HUES64 (cell line): ENCODE measurements around the gene NCOR2.

Experiments
- H3K27ac ChIP-seq: 2 replicates; pipeline ENCODE4 v1.7.0; 2013; ENCODE audit warnings: low read depth, low read length, inconsistent platforms
- H3K27me3 ChIP-seq: 2 replicates; pipeline ENCODE4 v1.6.1; 2013; ENCODE audit warnings: mild to moderate bottlenecking, low read length; ENCODE audit not compliant: insufficient read depth
- H3K36me3 ChIP-seq: 2 replicates; pipeline ENCODE4 v1.6.1; 2013; ENCODE audit warnings: mild to moderate bottlenecking, low read length; ENCODE audit not compliant: insufficient read depth
- H3K4me1 ChIP-seq: 2 replicates; pipeline ENCODE4 v1.6.1; 2013; ENCODE audit warnings: mild to moderate bottlenecking, low read length, moderate library complexity; ENCODE audit not compliant: insufficient read depth
- H3K4me3 ChIP-seq: 2 replicates; pipeline ENCODE4 v1.5.1; 2013; ENCODE audit warnings: mild to moderate bottlenecking, low read length, moderate library complexity
- H3K9ac ChIP-seq: 2 replicates; pipeline ENCODE4 v1.6.1; 2013; ENCODE audit warnings: mild to moderate bottlenecking, low read depth, low read length
- H3K9me3 ChIP-seq: 2 replicates; pipeline ENCODE4 v1.6.1; 2013; ENCODE audit warnings: low read depth, low read length; ENCODE audit not compliant: insufficient read depth
- WGBS: fragments of 150-250, 120-280 bp; methylation state at CpG from one replicate; pipeline ENCODE4 v1.1.7; 2013; ENCODE audit warnings: missing lambda C conversion rate; 5-methylcytosine and 5-hydroxymethylcytosine counted together

Gene NCOR2

DNA sequence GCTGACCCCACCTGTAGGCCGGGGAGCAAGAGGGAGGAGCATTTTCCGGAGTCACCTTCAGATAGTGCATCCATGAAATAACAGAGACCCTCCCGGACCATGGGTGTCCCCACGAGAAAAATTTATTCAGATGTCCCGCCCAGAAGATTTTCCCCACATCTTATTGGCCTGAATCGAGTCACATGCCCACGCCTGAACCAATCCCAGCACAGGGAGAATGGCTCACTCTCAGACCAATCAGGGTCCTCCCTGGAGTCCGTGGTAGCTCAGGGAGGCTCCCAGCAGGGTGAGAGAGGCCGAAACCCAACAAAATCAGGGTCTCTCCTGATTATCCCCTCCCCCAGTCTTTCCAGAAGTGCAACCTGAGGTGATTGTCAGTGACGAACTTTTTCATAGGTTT is 16.4 kb upstream of the NCOR2 start:
- WGBS, result 93% methylated on average over 9 of the region's 10 CpGs
- no peaks in the 10 kb centered on the region for H3K9me3 ChIP-seq
- no peak overlapping the region for H3K9ac ChIP-seq
- no peaks in the 10 kb centered on the region for H3K36me3 ChIP-seq
- no peak overlapping the region for H3K4me3 ChIP-seq
- no peak overlapping the region for H3K27ac ChIP-seq
- H3K27me3 ChIP-seq, result no peaks in the 10 kb centered on the region
- H3K4me1 ChIP-seq, result no peaks in the 10 kb centered on the region

DNA sequence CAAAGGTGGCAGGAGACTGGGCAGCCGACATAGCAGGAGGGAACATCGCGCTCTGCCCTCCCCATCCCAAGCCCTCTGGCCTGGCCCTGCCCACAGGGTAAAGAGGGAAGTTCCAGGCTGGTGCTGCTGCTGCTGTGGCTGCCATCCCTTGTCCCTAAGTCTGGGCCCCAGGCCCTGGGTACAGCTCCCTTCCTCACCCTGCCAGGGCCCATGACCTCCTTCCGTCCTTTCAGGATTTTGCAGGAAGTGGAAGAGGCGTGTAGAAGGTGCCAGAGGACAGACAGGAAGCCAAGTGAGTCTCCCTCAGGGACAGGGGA is 14.7 kb upstream of the NCOR2 start:
- H3K36me3 ChIP-seq, result no peaks in the 10 kb centered on the region
- no peaks in the 10 kb centered on the region for H3K27me3 ChIP-seq
- H3K4me1 ChIP-seq, result no peaks in the 10 kb centered on the region
- H3K9me3 ChIP-seq, result peaks cover 2% of the 10 kb centered on the region; the same call in 1 of the 2 replicates
- no peak overlapping the region for H3K27ac ChIP-seq
- 73% methylated on average over 5 of the region's 5 CpGs for WGBS
- no peak overlapping the region for H3K4me3 ChIP-seq
- H3K9ac ChIP-seq, result no peak overlapping the region

DNA sequence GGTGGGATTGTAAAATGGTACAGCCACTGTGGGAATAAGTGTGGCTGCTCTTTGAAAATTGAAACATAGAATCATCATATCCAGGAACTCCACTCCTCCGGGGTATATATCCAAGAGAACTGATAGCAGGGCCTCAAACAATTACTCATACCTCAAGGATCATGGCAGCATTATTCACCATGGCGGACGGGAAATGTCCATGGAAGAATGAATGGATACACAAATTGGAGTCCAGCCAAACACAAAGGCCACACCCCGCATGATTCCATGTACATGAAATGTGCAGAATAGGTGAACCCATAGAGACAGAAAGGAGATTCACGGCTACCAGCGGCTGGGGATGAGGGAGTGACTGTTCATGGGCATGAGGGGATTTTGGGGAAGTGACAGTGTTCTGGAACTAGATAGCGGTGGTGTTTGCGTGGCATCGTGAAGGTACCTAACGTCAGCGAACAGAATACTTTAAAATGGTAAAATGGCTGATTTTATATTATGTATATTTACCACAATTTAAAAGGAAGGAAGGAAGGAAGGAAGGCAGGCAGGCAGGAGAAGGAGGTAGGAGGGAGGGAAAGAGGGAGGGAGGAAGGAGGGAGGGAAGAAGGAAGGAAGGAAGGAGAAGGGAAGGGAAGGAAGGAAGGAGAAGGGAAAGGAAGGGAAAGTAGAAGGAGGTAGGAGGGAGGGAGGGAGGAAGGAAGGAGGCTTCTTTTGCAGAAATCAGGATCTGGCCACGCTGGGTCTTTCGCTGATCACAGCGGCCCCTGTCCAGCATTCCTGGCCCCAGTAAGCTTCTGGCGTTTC is 14.1 kb upstream of the NCOR2 start:
- H3K36me3 ChIP-seq, result no peaks in the 10 kb centered on the region
- no peak overlapping the region for H3K27ac ChIP-seq
- no peak overlapping the region for H3K9ac ChIP-seq
- peaks cover 7% of the 10 kb centered on the region; the same call in 1 of the 2 replicates for H3K9me3 ChIP-seq
- 86% methylated on average over 14 of the region's 15 CpGs for WGBS
- H3K27me3 ChIP-seq, result no peaks in the 10 kb centered on the region
- no peak overlapping the region for H3K4me3 ChIP-seq
- no peaks in the 10 kb centered on the region for H3K4me1 ChIP-seq

DNA sequence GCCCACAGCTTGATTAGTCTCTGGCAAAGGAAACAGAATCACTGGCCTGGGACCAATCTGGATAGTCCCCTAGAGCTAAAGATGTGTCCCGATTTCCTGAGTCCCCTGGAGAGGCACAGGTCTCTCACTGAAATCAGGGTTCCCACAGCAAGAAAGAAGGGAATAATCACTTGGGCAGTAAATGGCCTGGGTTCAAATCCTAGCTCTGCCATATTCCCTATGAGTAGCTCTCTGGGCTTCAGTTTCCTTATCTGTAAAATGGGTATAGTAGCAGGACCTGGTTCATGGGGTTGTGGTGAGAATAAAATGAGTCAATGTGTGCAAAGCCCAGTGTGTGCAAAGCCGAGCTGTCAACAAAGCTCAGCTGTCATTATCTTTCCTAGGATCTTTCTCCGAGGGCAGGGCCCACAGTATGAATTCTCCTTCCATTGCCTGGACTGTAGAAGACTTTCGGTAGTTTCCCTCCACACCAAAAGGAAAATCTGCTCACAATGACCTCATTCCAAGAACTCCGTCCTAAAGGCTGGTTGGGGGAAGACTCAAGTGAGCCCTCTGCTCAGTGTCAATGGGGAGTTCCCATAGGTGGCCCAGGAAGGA is 12.6 kb upstream of the NCOR2 start:
- H3K9ac ChIP-seq, result no peak overlapping the region
- H3K4me3 ChIP-seq, result no peak overlapping the region
- no peaks in the 10 kb centered on the region for H3K4me1 ChIP-seq
- no peaks in the 10 kb centered on the region for H3K36me3 ChIP-seq
- H3K27ac ChIP-seq, result no peak overlapping the region
- H3K9me3 ChIP-seq, result peaks cover 9% of the 10 kb centered on the region; the same call in 1 of the 2 replicates
- WGBS, result 90% methylated on average over 5 of the region's 5 CpGs
- H3K27me3 ChIP-seq, result no peaks in the 10 kb centered on the region

DNA sequence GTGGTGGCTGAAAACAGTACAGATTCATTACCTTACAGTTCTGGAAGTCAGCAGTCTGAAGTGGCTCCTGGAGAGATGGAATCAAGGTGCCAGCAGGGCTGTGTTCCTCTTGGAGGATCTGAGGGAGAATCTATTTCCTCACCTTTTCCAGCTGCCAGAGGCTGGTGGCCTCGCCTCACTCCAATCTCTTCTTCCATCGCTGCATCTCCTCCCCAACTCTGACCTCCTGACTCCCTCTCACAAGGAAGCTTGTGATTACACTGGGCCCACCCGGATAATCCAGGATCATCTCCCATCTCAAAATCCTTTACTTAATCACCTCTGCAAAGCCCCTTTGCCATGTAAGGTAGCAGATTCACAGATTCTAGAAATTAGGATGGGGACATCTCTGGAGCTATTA is 11.4 kb upstream of the NCOR2 start:
- H3K27me3 ChIP-seq, result no peaks in the 10 kb centered on the region
- H3K36me3 ChIP-seq, result no peaks in the 10 kb centered on the region
- H3K4me1 ChIP-seq, result peaks cover 5% of the 10 kb centered on the region
- peaks cover 9% of the 10 kb centered on the region; the same call in 1 of the 2 replicates for H3K9me3 ChIP-seq
- H3K27ac ChIP-seq, result no peak overlapping the region
- no peak overlapping the region for H3K4me3 ChIP-seq
- 95% methylated on average over 3 of the region's 3 CpGs for WGBS
- no peak overlapping the region for H3K9ac ChIP-seq

DNA sequence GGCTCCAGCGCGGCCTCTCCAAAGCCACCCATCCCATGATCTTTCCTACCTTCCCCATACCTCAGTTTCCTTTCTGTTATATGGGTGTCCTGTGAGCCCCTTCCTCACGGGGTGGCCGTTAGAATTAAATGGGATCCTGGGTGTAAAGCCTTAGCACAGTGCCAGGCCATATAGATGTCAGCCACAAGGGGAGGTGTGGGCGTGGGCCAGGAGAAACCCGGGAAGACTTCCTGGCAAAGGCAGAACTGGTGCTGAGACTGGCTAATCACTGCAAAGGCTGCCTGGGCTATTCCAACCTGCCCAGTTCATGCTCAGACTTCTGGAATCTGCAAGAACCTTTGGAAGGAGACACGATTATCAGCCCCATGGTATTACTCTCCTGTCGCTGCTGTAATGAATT is 11.0 kb upstream of the NCOR2 start:
- H3K9ac ChIP-seq, result no peak overlapping the region
- no peak overlapping the region for H3K4me3 ChIP-seq
- 91% methylated on average over 8 of the region's 8 CpGs for WGBS
- H3K36me3 ChIP-seq, result no peaks in the 10 kb centered on the region
- H3K27me3 ChIP-seq, result no peaks in the 10 kb centered on the region
- H3K9me3 ChIP-seq, result peaks cover 9% of the 10 kb centered on the region; the same call in 1 of the 2 replicates
- H3K27ac ChIP-seq, result no peak overlapping the region
- peaks cover 8% of the 10 kb centered on the region for H3K4me1 ChIP-seq

DNA sequence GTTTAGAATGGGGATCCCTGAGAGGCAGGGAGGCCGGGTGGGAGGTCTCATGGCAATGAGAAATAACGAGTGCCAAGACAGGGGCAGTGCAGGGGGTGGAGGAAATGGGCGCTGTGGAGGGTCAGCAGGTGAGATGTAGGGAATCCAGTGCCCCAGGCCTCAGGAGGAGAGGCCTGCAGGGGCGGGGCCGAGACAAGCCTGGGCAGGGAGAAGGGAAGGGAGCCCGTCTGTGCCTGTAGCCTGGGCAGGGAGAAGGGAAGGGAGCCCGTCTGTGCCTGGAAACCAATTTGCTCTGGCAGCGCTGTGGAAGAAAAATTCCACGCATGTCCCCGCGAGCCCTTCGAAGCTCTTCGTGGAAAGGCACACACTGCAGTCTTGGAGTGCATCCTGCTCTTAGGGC is 10.6 kb upstream of the NCOR2 start:
- 84% methylated on average over 13 of the region's 13 CpGs for WGBS

DNA sequence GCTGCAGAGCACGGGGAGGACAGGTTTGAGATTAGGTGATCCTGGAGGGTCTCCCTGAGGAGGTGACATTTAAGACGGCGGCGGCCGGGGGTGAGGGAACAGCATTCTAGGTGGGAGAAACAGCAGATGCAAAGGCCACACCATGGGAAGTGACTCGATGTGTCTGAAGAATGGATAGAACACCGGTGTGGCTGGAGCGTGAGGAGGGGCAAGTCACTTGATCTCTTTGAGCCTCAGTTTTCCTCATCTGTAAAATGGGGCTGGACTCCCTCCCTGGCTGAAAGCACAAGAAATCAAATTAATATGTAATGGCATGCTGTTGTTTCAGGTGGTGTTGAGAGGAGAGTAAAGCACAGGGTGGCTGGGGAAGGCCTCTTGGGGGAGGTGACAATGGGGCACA is 10.0 kb upstream of the NCOR2 start:
- Histone ChIP-seq H3K27me3 (no peaks in the 10 kb centered on the region), H3K36me3 (no peaks in the 10 kb centered on the region), H3K9me3 (peaks cover 9% of the 10 kb centered on the region; the same call in 1 of the 2 replicates), H3K4me1 (peaks cover 8% of the 10 kb centered on the region), H3K27ac (no peak overlapping the region), H3K9ac (no peak overlapping the region), H3K4me3 (no peak overlapping the region)
- WGBS, result 96% methylated on average over 8 of the region's 8 CpGs

More for the DNA sequence above, 10.6 kb upstream of the NCOR2 start:
- peaks cover 9% of the 10 kb centered on the region; the same call in 1 of the 2 replicates for H3K9me3 ChIP-seq
- no peak overlapping the region for H3K27ac ChIP-seq
- H3K9ac ChIP-seq, result no peak overlapping the region
- no peaks in the 10 kb centered on the region for H3K27me3 ChIP-seq
- H3K4me3 ChIP-seq, result no peak overlapping the region
- no peaks in the 10 kb centered on the region for H3K36me3 ChIP-seq
- peaks cover 8% of the 10 kb centered on the region for H3K4me1 ChIP-seq

DNA sequence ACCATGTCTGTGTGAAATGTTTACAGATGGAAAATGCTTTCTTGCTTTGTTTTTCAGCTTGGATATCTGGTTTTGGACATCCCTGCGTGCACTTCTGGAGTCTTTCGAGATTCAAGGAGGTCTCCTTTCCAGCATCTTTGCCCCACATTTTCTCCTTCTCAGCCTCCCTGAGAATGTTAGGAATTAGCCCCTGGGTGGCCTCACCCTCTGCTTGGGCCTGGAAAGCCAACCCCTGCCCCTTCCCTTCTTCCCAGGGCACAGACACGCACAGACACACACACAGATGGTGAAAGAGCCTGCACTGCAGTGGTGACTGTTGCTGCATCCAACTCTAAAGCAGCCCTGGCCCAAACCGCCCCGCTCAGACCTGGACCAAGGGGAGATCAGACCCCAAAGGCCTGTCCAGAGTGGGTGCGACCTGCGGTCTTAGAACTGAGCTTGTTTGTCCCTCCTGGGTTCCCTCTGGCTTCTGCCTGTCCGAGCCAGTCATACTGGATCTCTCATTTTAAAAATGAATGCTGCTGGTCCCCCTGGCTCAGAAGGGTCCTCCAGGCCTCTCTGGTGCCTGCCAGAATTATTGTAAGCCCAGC is 8.7 kb upstream of the NCOR2 start:
- Histone ChIP-seq H3K9ac (no peak overlapping the region), H3K4me3 (no peak overlapping the region), H3K4me1 (peaks cover 8% of the 10 kb centered on the region), H3K27me3 (no peaks in the 10 kb centered on the region), H3K27ac (no peak overlapping the region), H3K36me3 (no peaks in the 10 kb centered on the region), H3K9me3 (peaks cover 9% of the 10 kb centered on the region; the same call in 1 of the 2 replicates)
- WGBS, result 93% methylated on average over 8 of the region's 8 CpGs

DNA sequence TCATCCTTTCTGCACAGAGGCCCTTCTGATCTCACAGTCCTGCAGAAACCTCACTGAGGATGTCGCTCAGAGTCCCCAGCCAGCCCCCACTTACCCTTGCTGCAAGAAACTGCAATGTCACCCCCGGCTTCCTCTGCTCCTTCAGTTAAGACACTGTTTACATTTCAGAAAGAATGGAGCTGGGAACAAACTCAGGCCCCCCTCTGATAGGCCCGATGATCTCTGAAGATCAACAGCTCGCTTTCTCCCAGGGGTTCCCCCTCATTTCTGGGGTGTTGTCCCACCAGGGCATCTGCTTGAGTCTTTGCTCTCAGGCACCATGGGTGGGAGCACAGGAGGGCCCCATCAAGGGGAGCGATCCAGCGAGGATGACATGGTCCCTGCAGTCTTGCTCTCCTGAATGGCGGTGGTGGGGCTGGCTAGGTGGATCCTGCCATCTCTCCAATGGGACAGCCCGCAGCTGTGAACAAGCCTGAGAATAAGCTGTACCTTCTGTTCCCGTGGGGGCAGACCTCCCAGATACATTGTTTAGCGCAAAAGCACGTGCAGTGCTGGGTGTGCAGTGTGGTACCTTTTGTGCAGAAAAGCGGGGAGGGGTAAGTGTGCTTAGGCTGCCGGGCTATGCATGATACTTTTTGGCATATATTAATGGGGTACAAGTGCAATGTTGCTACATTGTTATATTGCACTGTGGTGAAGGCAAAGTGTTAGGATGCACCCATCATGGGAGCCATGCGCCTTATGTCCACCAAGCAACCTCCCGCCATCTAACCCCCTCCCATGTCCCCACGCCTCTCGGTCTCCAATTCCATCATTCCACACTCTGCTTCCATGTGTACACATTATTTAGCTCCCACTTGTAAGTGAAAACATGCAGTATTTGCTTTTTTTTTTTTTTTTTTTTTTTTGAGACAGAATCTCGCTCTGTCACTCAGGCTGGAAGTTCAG is 6.7 kb upstream of the NCOR2 start:
- Histone ChIP-seq H3K4me1 (peaks cover 25% of the 10 kb centered on the region), H3K27ac (0 out of 2 replicates have a peak overlapping the region, but pooled peaks have one; percentile 35), H3K4me3 (no peak overlapping the region), H3K9me3 (peaks cover 9% of the 10 kb centered on the region; the same call in 1 of the 2 replicates), H3K36me3 (no peaks in the 10 kb centered on the region), H3K27me3 (no peaks in the 10 kb centered on the region), H3K9ac (no peak overlapping the region)
- WGBS, result 82% methylated on average over 18 of the region's 18 CpGs
